ENCODE measurements around the gene NCOA3. TPM values are rescaled to one million over a fixed set of nuclear protein-coding genes. Genes with fewer than 3 reads are reported as not detected.

NCOA3 gene
- total and polyA plus RNA-seq, 2 of the 8 experiments (the other 6 are each of a cell fraction or from before 2014, with no cell fraction given), result 7.9 to 24.7 TPM

DNA sequence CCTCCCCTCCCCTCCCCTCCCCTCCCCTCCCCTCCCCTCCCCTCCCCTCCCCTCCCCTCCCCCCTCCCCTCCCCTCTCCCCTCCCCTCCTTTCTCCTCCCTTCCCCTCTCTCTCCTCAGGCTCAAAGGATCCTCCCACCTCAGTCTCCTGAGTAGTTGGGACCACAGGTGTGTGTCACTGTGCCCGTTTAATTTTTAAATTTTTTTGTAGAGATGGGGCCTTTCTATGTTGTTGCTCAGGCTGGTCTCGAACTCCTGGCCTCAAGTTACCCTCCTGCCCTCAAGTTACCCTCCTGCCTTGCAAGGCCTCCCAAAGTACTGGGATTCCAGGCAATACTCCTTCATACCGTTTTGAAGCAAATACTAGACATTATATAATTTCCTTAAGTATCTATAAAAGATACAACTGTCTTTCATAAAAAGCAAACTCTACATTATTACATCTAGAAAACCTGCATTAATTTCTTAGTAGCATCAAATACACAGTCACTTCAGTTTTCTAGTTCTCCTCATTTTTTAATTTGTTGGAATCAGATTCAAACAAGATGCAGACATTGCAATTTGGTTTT is 39.8 kb downstream of the NCOA3 start:
- H3K4me3 ChIP-seq (ENCODE audit: extremely low read depth in 1 of 4, insufficient read depth in 2 of 4, low read depth in 3 of 4, low read length in 4 of 4), result no peak overlapping the region
- WGBS, 2 experiments (ENCODE audit: extremely low coverage in 1 of 2, insufficient coverage in 1 of 2, insufficient read length in 1 of 2, insufficient replicate concordance in 2 of 2, low coverage in 1 of 2, low lambda C conversion rate in 2 of 2, missing lambda C conversion rate in 1 of 2), result 84% methylated on average over 3 of the region's 3 CpGs; no CpG with 5 or more reads in 1 of the 2 experiments
- no peak overlapping the region for H3K4ac ChIP-seq (replicated peaks; ENCODE audit: insufficient read length, low read depth, low read length)
- peaks cover 0 to 81% of the 10 kb centered on the region in 2 experiments; a peak in 2 of 4 replicates for H3K79me2 ChIP-seq (ENCODE audit: control insufficient read depth in 1 of 2, insufficient read depth in 2 of 2, low read length in 2 of 2)
- H2AFZ ChIP-seq (ENCODE audit: low read length), result no peak overlapping the region
- H2BK120ac ChIP-seq (replicated peaks; ENCODE audit: low read depth, low read length), result no peak overlapping the region
- no peak overlapping the region; a peak in 1 of 4 replicates for H3K4me2 ChIP-seq (ENCODE audit: insufficient read depth in 1 of 2, low read depth in 2 of 2, low read length in 2 of 2)
- H3K9ac ChIP-seq (replicated peaks in 1 of 4; ENCODE audit: extremely low read depth in 1 of 4, low read depth in 3 of 4, low read length in 3 of 4), result no peak overlapping the region
- H3K23ac ChIP-seq (ENCODE audit: insufficient read length), result no peak overlapping the region
- no peak overlapping the region for H2BK20ac ChIP-seq (ENCODE audit: low read length)
- H3K23me2 ChIP-seq (ENCODE audit: low read depth, low read length), result no peaks in the 10 kb centered on the region
- H2BK12ac ChIP-seq (ENCODE audit: low read depth, low read length), result no peak overlapping the region
- no peak overlapping the region for H4K5ac ChIP-seq (ENCODE audit: insufficient read length, low read depth, low read length)
- H3K79me1 ChIP-seq (ENCODE audit: low read depth, low read length), result peaks cover 9% of the 10 kb centered on the region
- H3K56ac ChIP-seq (replicated peaks; ENCODE audit: insufficient read length, low read depth, low read length), result no peak overlapping the region
- POLR2A ChIA-PET (ENCODE audit: partially characterized antibody), result interaction anchor here (0.7 to 1.2 kb wide), 2 partner anchors 20 to 34 kb away, joined by 3 read pairs; no protein-coding TSS in a partner anchor
- H3K27ac ChIP-seq (ENCODE audit: low read depth, low read length), result no peak overlapping the region
- H3K18ac ChIP-seq (ENCODE audit: extremely low read depth, low read length), result no peak overlapping the region
- H4K91ac ChIP-seq (replicated peaks; ENCODE audit: insufficient read length, low read length), result no peak overlapping the region
- H3K14ac ChIP-seq (ENCODE audit: insufficient read length), result no peak overlapping the region
- no peak overlapping the region for H4K8ac ChIP-seq (ENCODE audit: extremely low read depth, insufficient read depth, low read length)
- FAIRE-seq, result no peak
- no peaks in the 10 kb centered on the region for H3K27me3 ChIP-seq (replicated peaks in 1 of 4; ENCODE audit: control insufficient read depth in 3 of 4, extremely low read depth in 1 of 4, insufficient read depth in 3 of 4, low read length in 3 of 4)
- no peaks in the 10 kb centered on the region for H3K9me3 ChIP-seq (ENCODE audit: insufficient read depth in 2 of 2, low read depth in 1 of 2, low read length in 1 of 2)
- H2BK15ac ChIP-seq (ENCODE audit: low read length), result no peak overlapping the region
- DNase-seq (ENCODE audit: low read depth in 1 of 2, low spot score in 2 of 2), result no peak
- no peaks in the 10 kb centered on the region for H3K36me3 ChIP-seq (ENCODE audit: control insufficient read depth in 2 of 4, insufficient read depth in 4 of 4, low read length in 3 of 4)
- CTCF ChIA-PET (ENCODE audit: partially characterized antibody), result interaction anchor here (0.6 to 1.6 kb wide), 2 partner anchors 10 to 20 kb away, joined by 4 to 5 read pairs; no protein-coding TSS in a partner anchor
- H2BK5ac ChIP-seq (ENCODE audit: low read depth, low read length), result no peak overlapping the region
- H3K4me1 ChIP-seq (replicated peaks in 1 of 4; ENCODE audit: control insufficient read depth in 3 of 4, insufficient read depth in 4 of 4, low read length in 3 of 4), result peaks cover 0 to 11% (median 1%) of the 10 kb centered on the region in 4 experiments; a peak in 5 of 7 replicates
- peaks cover 0 to 5% of the 10 kb centered on the region in 2 experiments for H4K20me1 ChIP-seq (replicated peaks in 1 of 2; ENCODE audit: control insufficient read depth in 1 of 2, insufficient read depth in 2 of 2, low read length in 2 of 2)
- no peak overlapping the region for H2AK5ac ChIP-seq (ENCODE audit: low read depth, low read length)
- TF ChIP-seq RBBP5 (IDR thresholded peaks at IDR 0.05; ENCODE audit: borderline replicate concordance, low read depth, low read length) (no peak), ZNF274 (IDR thresholded peaks at IDR 0.05; ENCODE audit: borderline replicate concordance, extremely low read depth, low read length) (no peak), TEAD4 (IDR thresholded peaks at IDR 0.05; ENCODE audit: low read depth, low read length) (no peak), EGR1 (IDR thresholded peaks at IDR 0.05; ENCODE audit: borderline replicate concordance, low read depth, low read length) (no peak), MAFK (IDR thresholded peaks at IDR 0.05; ENCODE audit: low read depth, low read length) (no peak), POLR2AphosphoS5 (IDR thresholded peaks at IDR 0.05; ENCODE audit: low read depth, low read length) (no peak), BACH1 (IDR thresholded peaks at IDR 0.05; ENCODE audit: low read length) (no peak), CBX8 (IDR thresholded peaks at IDR 0.05; ENCODE audit: borderline replicate concordance, low read depth, low read length) (no peak), HDAC2 (IDR thresholded peaks at IDR 0.05; ENCODE audit: borderline replicate concordance in 1 of 2, low read depth in 2 of 2, low read length in 2 of 2) (no peak), CREB1 (IDR thresholded peaks at IDR 0.05) (no peak)
- TF ChIP-seq, protein P1, sequence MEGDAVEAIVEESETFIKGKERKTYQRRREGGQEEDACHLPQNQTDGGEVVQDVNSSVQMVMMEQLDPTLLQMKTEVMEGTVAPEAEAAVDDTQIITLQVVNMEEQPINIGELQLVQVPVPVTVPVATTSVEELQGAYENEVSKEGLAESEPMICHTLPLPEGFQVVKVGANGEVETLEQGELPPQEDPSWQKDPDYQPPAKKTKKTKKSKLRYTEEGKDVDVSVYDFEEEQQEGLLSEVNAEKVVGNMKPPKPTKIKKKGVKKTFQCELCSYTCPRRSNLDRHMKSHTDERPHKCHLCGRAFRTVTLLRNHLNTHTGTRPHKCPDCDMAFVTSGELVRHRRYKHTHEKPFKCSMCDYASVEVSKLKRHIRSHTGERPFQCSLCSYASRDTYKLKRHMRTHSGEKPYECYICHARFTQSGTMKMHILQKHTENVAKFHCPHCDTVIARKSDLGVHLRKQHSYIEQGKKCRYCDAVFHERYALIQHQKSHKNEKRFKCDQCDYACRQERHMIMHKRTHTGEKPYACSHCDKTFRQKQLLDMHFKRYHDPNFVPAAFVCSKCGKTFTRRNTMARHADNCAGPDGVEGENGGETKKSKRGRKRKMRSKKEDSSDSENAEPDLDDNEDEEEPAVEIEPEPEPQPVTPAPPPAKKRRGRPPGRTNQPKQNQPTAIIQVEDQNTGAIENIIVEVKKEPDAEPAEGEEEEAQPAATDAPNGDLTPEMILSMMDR (IDR thresholded peaks at IDR 0.05; ENCODE audit: control extremely low read depth in 1 of 3, insufficient read depth in 1 of 3, low read depth in 1 of 3, low read length in 3 of 3), result no peak
